HCT116 (cell line): ENCODE results near the gene SLC6A11. TPM values are rescaled to one million over a fixed set of nuclear protein-coding genes. Genes with fewer than 3 reads are reported as not detected.

ENCODE experiments used
- ATAC-seq: fragments of 200-7000 bp; cut with Tn5 transposase; 2 replicates; pipeline ENCODE4 v1.9.1; 2020; ENCODE audit warnings: mild to moderate bottlenecking, moderate library complexity
- BruUV-seq: library from RNA; stranded (reverse); fragments of 400-500 nt; replicated peaks from 2 replicates; lab custom pipeline; 2021; lab: Mats Ljungman, UMichigan
- CTCF ChIA-PET: fragments of 300-600 bp; sonication (Branson Sonifier 250); formaldehyde crosslinking; loops from one replicate; lab custom pipeline; 2021; ENCODE audit warnings: antibody characterized with exemption; lab: Charles Lee
- POLR2A ChIA-PET: fragments of 300-600, 350-600 bp; sonication (Branson Sonifier 250); formaldehyde crosslinking; loops from one replicate; lab custom pipeline; 2021; ENCODE audit warnings: antibody characterized with exemption; lab: Charles Lee
- RAD21 ChIA-PET, 2 experiments: fragments of 300-600 bp; sonication (Branson Sonifier 250); formaldehyde crosslinking; loops; one replicate each; lab custom pipeline; 2023; ENCODE audit warnings: low total read pairs in 2 of 2; ENCODE audit not compliant: uncharacterized antibody in 2 of 2, unreplicated experiment in 2 of 2, low non-redundant PET in 1 of 2; lab: Charles Lee
- DNase-seq: peaks from one replicate; pipeline ENCODE4 v3.0.0-alpha.2; 2010; ENCODE audit warnings: low read depth, low spot score
- H2AFZ ChIP-seq: fragments of 200-600 bp; shearing (Covaris generic), sonication (generic); 2 replicates; pipeline ENCODE4 v1.6.1; 2017; ENCODE audit warnings: low read depth, mixed run types, mixed read lengths, antibody characterized with exemption, low read length; ENCODE audit not compliant: poor library complexity, severe bottlenecking
- H3K27ac ChIP-seq: 2 replicates; pipeline ENCODE4 v1.5.1; 2012; ENCODE audit warnings: low read depth, low read length
- H3K27me3 ChIP-seq: fragments of 200-600 bp; sonication (generic); 2 replicates; pipeline ENCODE4 v1.6.1; 2016; ENCODE audit warnings: mixed run types, low read length, mixed read lengths; ENCODE audit not compliant: insufficient read depth
- H3K36me3 ChIP-seq, 2 experiments: fragments of 200-500 bp in 1 of 2; fragments of 200-600 bp in 1 of 2; sonication (Bioruptor generic) in 1 of 2; sonication (generic) in 1 of 2; 2 replicates each; pipeline versions ENCODE4 v1.5.1 to v1.6.1; 2014 to 2016; ENCODE audit warnings: low read length in 2 of 2, inconsistent platforms in 1 of 2, mixed read lengths in 1 of 2, mixed run types in 1 of 2; ENCODE audit not compliant: insufficient read depth in 2 of 2, control insufficient read depth in 1 of 2
- H3K4me1 ChIP-seq, 2 experiments: fragments of 200-600 bp in 1 of 2; sonication (generic) in 1 of 2; 2 replicates each; pipeline versions ENCODE4 v1.5.1 to v1.6.1; 2012 to 2017; ENCODE audit warnings: low read length in 2 of 2, inconsistent platforms in 1 of 2, mild to moderate bottlenecking in 1 of 2, mixed read lengths in 1 of 2, mixed run types in 1 of 2, moderate library complexity in 1 of 2; ENCODE audit not compliant: insufficient read depth in 2 of 2, control insufficient read depth in 1 of 2
- H3K4me2 ChIP-seq: fragments of 200-600 bp; sonication (generic); 2 replicates; pipeline ENCODE4 v1.6.1; 2017; ENCODE audit warnings: mixed run types, low read length, mixed read lengths
- H3K4me3 ChIP-seq, 2 experiments: fragments of 200-600 bp in 1 of 2; sonication (generic) in 1 of 2; replicated peaks in 1 of 2; 2 replicates each; pipeline ENCODE4 v1.5.1; 2011 to 2016; ENCODE audit warnings: low read length in 2 of 2, control low read depth in 1 of 2, low read depth in 1 of 2, mild to moderate bottlenecking in 1 of 2, mixed read lengths in 1 of 2, mixed run types in 1 of 2
- H3K79me2 ChIP-seq: fragments of 200-600 bp; sonication (generic); 2 replicates; pipeline ENCODE4 v1.6.1; 2017; ENCODE audit warnings: mild to moderate bottlenecking, mixed run types, low read length, moderate library complexity, mixed read lengths; ENCODE audit not compliant: insufficient read depth
- H3K9ac ChIP-seq: fragments of 200-600 bp; sonication (generic); 2 replicates; pipeline ENCODE4 v1.6.1; 2016; ENCODE audit warnings: low read length, mixed read lengths
- H3K9me2 ChIP-seq: fragments of 200-600 bp; sonication (generic), shearing (Covaris generic); 2 replicates; pipeline ENCODE4 v1.6.1; 2017; ENCODE audit warnings: mixed run types, mild to moderate bottlenecking, moderate library complexity; ENCODE audit not compliant: insufficient read depth
- H3K9me3 ChIP-seq, 2 experiments: fragments of 200-500 bp in 1 of 2; fragments of 200-600 bp in 1 of 2; sonication (Bioruptor generic) in 1 of 2; sonication (generic) in 1 of 2; 2 replicates each; pipeline ENCODE4 v1.6.1; 2014 to 2017; ENCODE audit warnings: low read length in 2 of 2, mixed read lengths in 2 of 2, inconsistent platforms in 1 of 2, low read depth in 1 of 2, mild to moderate bottlenecking in 1 of 2, mixed run types in 1 of 2, moderate library complexity in 1 of 2; ENCODE audit not compliant: control insufficient read depth in 1 of 2, insufficient read depth in 1 of 2
- H4K20me1 ChIP-seq: fragments of 200-600 bp; sonication (generic), shearing (Covaris generic); 2 replicates; pipeline ENCODE4 v1.6.1; 2017; ENCODE audit warnings: mixed run types, mild to moderate bottlenecking, moderate library complexity; ENCODE audit not compliant: insufficient read depth
- ATF3 ChIP-seq: IDR thresholded peaks from 2 replicates; pipeline ENCODE4 v1.6.1; 2012
- CBX3 ChIP-seq: IDR thresholded peaks from 2 replicates; pipeline ENCODE4 v1.6.1; 2012; ENCODE audit warnings: low read depth
- CEBPB ChIP-seq: IDR thresholded peaks from 2 replicates; pipeline ENCODE4 v1.6.1; 2012; ENCODE audit warnings: low read depth
- EGR1 ChIP-seq: IDR thresholded peaks from 2 replicates; pipeline ENCODE4 v1.6.1; 2012; ENCODE audit warnings: low read depth
- ELF1 ChIP-seq: IDR thresholded peaks from 2 replicates; pipeline ENCODE4 v1.6.1; 2012; ENCODE audit warnings: low read depth, borderline replicate concordance
- EZH2 ChIP-seq: fragments of 200-600 bp; sonication (generic); IDR thresholded peaks from 2 replicates; pipeline ENCODE4 v1.6.1; 2017; ENCODE audit warnings: antibody characterized with exemption, mixed run types
- JUND ChIP-seq: IDR thresholded peaks from 2 replicates; pipeline ENCODE4 v1.6.1; 2012
- MAX ChIP-seq: IDR thresholded peaks from 2 replicates; pipeline ENCODE4 v1.6.1; 2012
- POLR2A ChIP-seq: IDR thresholded peaks from 2 replicates; pipeline ENCODE4 v1.7.0; 2011; ENCODE audit warnings: borderline replicate concordance; ENCODE audit not compliant: insufficient read depth, insufficient read length; ENCODE audit errors: extremely low read depth
- RAD21 ChIP-seq: IDR thresholded peaks from 2 replicates; pipeline ENCODE4 v1.6.1; 2012; ENCODE audit warnings: low read depth, mild to moderate bottlenecking
- REST ChIP-seq: IDR thresholded peaks from 2 replicates; pipeline ENCODE4 v1.6.1; 2012; ENCODE audit warnings: low read depth
- SIN3A ChIP-seq: IDR thresholded peaks from 2 replicates; pipeline ENCODE4 v1.6.1; 2012; ENCODE audit warnings: low read depth
- SP1 ChIP-seq: IDR thresholded peaks from 2 replicates; pipeline ENCODE4 v1.6.1; 2012; ENCODE audit warnings: low read depth
- SRF ChIP-seq: IDR thresholded peaks from 2 replicates; pipeline ENCODE4 v1.6.1; 2012; ENCODE audit warnings: low read depth
- TCF7L2 ChIP-seq: IDR thresholded peaks from 2 replicates; pipeline ENCODE4 v1.7.0; 2011; ENCODE audit warnings: borderline replicate concordance, inconsistent platforms; ENCODE audit not compliant: insufficient read depth, insufficient read length; ENCODE audit errors: extremely low read depth
- YY1 ChIP-seq: IDR thresholded peaks from 2 replicates; pipeline ENCODE4 v1.6.1; 2011; ENCODE audit warnings: low read length, low read depth, moderate library complexity, mild to moderate bottlenecking; ENCODE audit not compliant: insufficient replicate concordance; ENCODE audit errors: extremely low read depth
- ZFX ChIP-seq: fragments of 450-650 bp; IDR thresholded peaks from 2 replicates; pipeline ENCODE4 v1.6.1; 2017
- ZNF274 ChIP-seq: fragments of 200-500 bp; sonication (Bioruptor generic); IDR thresholded peaks from 2 replicates; pipeline ENCODE4 v1.6.1; 2014; ENCODE audit warnings: mild to moderate bottlenecking, low read depth, low read length, inconsistent platforms
- intact Hi-C: fragments of 100-400 bp; cut with micrococcal nuclease; formaldehyde crosslinking; loops from 2 replicates; pipeline ENCODE4 v1.10.0; 2022
- total RNA-seq: library from RNA; stranded (reverse); gene quantifications from one replicate; pipeline ENCODE4 v1.2.1, GENCODE V29; 2021; ENCODE audit not compliant: unreplicated experiment

Gene SLC6A11
- total RNA-seq, 1 experiment from 2014 or later = not detected

GRCh38 chr3:10917176-10917575, 101.1 kb downstream of the SLC6A11 start:
- peaks cover 18% of the 10 kb centered on the region for H3K27me3 ChIP-seq
- H3K9ac ChIP-seq = no peak overlapping the region
- DNase-seq (no peak), ATAC-seq (no peak)
- no peaks in the 10 kb centered on the region for H3K9me2 ChIP-seq
- H3K79me2 ChIP-seq = no peaks in the 10 kb centered on the region
- H3K27ac ChIP-seq = no peak overlapping the region
- H2AFZ ChIP-seq = no peak overlapping the region
- TF ChIP-seq YY1 (no peak), JUND (no peak), SP1 (no peak), SRF (no peak), ATF3 (no peak), ELF1 (no peak), MAX (no peak), EZH2 (no peak), SIN3A (no peak), POLR2A (no peak), ZFX (no peak)
- H3K36me3 ChIP-seq = no peaks in the 10 kb centered on the region
- RAD21 ChIA-PET = no interaction called here
- POLR2A ChIA-PET = no interaction called here
- BruUV-seq = no TSS peak
- H3K9me3 ChIP-seq = no peaks in the 10 kb centered on the region
- H4K20me1 ChIP-seq = no peaks in the 10 kb centered on the region
- CTCF ChIA-PET = no interaction called here
- intact Hi-C loops = no loop called here
- H3K4me1 ChIP-seq = peaks cover 0 to 7% of the 10 kb centered on the region in 2 experiments; a peak in 1 of 4 replicates
- H3K4me2 ChIP-seq = peak overlapping the region; percentile 15; the same call in 1 of the 2 replicates
- no peak overlapping the region for H3K4me3 ChIP-seq

GRCh38 chr3:10918011-10918410, 102.0 kb downstream of the SLC6A11 start:
- RAD21 ChIA-PET = no interaction called here
- intact Hi-C loops = no loop called here
- TF ChIP-seq CEBPB (no peak), SRF (no peak), REST (no peak), EGR1 (no peak), RAD21 (no peak), SIN3A (no peak), TCF7L2 (no peak), ZNF274 (no peak), MAX (no peak), JUND (no peak), CBX3 (no peak)

More at GRCh38 chr3:10918011-10918410, 102.0 kb downstream of the SLC6A11 start:
- no peaks in the 10 kb centered on the region for H3K79me2 ChIP-seq
- peaks cover 0 to 7% of the 10 kb centered on the region in 2 experiments; a peak in 1 of 4 replicates for H3K4me1 ChIP-seq
- H3K4me3 ChIP-seq = no peak overlapping the region
- no peaks in the 10 kb centered on the region for H4K20me1 ChIP-seq
- no peak for ATAC-seq
- H3K36me3 ChIP-seq = no peaks in the 10 kb centered on the region
- POLR2A ChIA-PET = no interaction called here
- no peak overlapping the region for H2AFZ ChIP-seq
- H3K9me3 ChIP-seq = no peaks in the 10 kb centered on the region
- no peak overlapping the region for H3K9ac ChIP-seq
- no peak for DNase-seq
- no TSS peak for BruUV-seq
- no peak overlapping the region for H3K27ac ChIP-seq
- no peak overlapping the region for H3K4me2 ChIP-seq
- CTCF ChIA-PET = no interaction called here
- H3K27me3 ChIP-seq = peaks cover 26% of the 10 kb centered on the region
- no peaks in the 10 kb centered on the region for H3K9me2 ChIP-seq
